GM10266 (cell line): Measurements from ENCODE around the gene ADAR.
A peak's percentile ranks its signal among the peaks of the same experiment; 100 is the strongest.

ENCODE experiments used
- DNase-seq: peaks from one replicate; pipeline ENCODE4 v3.0.0; 2012; ENCODE audit errors: extremely low spot score
- TF ChIP-seq, protein P1 (sequence below): IDR thresholded peaks from 2 replicates; pipeline ENCODE4 v1.5.1; 2012; ENCODE audit warnings: mild to moderate bottlenecking, low read depth; ENCODE audit not compliant: control insufficient read depth, insufficient read depth; ENCODE audit errors: missing control alignments

The ADAR gene

DNA sequence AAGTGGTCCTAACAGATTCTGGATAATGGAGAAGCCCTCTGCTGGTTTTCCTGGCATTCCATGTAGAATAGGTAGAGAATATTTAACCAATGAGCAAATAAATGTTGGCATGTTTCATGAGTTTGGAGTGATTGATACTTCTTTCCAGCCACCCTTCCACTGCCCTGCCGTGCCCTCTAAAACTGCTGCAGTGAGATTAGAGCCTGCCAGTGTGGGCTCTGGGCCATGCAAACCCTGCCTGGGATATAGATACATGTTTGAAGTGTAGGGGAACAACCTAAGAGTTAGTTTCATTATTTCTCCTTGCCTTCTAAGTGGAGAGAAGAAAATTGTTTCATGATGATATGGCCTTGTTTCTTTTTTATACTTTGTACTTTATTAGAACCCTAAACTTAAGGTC, 60.0 kb downstream of the ADAR start:
- TF ChIP-seq, protein P1, sequence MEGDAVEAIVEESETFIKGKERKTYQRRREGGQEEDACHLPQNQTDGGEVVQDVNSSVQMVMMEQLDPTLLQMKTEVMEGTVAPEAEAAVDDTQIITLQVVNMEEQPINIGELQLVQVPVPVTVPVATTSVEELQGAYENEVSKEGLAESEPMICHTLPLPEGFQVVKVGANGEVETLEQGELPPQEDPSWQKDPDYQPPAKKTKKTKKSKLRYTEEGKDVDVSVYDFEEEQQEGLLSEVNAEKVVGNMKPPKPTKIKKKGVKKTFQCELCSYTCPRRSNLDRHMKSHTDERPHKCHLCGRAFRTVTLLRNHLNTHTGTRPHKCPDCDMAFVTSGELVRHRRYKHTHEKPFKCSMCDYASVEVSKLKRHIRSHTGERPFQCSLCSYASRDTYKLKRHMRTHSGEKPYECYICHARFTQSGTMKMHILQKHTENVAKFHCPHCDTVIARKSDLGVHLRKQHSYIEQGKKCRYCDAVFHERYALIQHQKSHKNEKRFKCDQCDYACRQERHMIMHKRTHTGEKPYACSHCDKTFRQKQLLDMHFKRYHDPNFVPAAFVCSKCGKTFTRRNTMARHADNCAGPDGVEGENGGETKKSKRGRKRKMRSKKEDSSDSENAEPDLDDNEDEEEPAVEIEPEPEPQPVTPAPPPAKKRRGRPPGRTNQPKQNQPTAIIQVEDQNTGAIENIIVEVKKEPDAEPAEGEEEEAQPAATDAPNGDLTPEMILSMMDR = no peak
- no peak for DNase-seq

DNA sequence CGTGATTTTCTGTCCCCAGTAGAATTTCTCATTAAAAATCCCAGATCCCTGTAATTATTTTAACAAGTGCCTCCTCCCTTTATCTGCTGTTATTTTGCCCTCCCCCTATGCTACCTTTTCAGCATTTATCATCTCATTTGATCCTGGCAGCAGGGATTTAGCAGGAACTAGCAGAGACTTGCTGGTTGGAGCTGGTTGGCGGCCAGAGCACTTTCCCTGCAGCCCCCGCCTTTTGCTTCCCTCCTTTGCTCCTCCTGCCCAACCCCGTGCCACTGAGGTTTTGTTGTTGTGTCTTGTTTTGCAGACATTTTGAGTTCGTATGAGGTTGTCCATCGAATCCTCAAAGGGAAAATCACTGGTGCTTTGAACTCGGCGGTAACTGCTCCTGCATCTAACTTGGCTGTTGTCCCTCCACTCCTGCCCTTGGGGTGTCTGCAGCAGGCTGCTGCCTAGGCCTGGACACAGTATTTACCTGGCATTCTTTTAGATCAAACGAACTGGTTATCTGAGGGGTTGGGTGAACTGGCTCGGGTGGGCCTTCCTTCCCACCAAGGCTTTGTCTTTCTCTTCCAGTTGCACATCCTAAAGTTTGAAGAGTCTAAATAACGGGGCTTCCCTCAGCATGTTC, 60.8 kb downstream of the ADAR start:
- no peak for DNase-seq
- TF ChIP-seq, protein P1 = no peak

DNA sequence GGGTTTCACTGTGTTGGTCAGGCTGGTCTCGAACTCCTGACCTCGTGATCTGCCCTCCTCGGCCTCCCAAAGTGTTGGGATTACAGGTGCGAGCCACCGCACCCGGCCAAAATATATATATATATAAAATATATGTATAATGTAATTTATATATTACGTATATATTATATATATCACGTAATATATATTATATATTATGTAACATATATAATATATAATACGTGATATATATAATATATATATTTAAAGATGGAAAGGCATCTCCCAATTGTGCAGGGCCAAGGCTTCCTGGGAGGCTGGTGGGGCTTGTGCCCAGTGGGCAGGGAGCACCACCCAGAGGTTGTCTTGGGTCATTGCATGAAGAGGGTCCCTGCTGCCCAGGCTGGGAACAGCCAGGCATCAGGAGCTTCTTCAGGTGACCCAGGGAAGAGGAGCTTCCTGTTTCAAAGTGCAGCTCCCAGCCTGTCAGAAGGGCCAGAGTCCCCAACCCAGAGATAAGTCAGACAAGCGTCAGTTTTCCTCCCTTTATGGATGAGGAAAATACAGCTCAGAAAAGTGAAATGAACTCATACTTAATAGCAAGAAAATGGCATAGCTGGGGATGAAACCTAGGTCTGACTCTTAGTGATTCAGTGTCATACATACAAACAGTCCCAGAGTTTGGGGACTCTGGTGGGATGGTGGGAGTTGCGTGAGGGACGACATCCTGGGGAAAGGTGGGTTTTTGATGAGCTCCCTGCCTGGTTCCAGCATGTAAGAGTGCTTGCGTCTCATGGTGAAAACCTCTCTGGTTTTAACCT, 61.5 kb downstream of the ADAR start:
- TF ChIP-seq, protein P1 = peak; percentile 84
- DNase-seq = peak; percentile 84

DNA sequence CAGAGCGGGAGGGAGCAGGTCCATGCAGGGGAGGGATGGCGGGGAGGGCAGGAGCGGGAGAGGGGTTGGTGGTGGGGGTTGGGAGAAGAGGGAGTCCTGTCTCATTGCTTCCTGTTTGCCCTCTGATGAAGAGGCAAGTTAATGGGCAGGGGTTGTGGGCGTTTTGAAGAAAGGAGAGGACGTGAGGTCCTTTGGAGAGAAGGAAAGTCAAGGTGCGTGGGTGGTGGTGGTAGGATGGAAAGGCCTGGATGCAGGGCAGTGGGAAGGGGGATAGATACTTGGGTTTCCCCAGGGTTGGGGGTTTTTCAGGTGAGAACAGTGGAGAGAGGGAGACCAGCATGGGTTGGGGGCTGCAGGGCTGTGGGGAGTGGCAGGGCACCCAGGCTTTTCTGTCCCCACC, 66.8 kb downstream of the ADAR start:
- TF ChIP-seq, protein P1 = no peak

DNA sequence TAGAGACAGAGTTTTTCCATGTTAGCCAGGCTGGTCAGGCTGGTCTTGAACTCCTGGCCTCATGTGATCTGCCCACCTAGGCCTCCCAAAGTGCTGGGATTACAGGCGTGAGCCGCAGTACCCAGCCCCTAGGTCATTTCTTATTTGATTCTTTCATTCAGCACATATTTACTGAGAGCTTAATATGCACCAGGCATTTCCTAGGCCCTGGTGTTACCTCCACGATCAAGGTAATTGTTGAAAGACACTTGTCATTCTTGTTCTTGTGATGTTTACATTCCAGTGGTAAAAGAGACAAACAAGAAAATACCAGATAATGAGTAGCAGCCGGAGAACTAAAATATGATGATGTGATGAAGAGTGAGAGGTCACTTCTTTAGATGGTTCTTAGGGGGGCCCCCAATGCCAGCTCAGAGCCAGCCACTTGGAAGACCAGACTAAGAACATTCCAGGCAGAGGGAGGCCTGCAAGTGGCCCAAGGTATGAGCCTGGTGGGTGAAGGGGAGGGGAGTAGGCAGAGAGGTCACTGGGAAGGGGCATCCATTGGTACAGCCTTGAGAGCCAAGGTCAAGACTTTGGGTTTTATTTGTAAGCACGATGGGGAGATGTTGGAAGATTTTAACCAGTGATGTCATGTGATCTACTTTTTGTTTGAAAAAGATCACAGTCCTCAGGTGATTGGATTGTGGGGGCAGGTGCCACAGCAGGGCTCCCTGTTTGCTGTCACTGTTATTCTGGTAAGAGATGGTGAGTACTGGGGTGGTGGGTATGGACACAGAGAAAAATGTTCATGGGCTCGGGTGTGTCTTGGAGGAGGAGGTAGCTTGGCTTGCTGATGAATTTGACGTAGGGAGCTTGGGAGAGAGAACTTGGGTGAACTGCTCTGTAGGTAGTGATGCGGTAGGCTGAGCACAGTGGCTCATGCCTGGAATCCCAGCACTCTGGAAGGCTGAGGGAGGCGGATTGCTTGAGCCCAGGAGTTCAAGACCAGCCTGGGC, 68.2 kb downstream of the ADAR start:
- DNase-seq = no peak
- TF ChIP-seq, protein P1 = no peak

More for the DNA sequence above, 66.8 kb downstream of the ADAR start:
- DNase-seq = no peak

DNA sequence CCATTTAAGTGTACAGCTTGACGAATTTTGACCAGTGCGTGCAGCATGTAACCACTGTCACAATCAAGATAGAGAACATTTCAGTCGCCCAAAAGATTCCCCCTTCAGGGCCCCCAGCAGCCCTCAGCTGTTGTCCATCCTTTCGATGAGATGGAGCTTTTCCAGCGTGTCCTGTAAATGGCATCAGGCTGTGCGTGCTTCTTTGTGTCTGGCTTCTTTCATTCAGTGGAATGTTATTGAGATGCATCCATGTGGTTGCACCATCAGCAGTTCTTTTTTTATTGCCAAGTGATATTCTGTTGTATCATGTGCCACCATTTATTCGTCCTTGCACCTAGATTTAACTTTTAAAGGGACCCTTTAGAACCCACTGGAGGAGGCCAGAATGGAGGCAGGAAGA, 71.4 kb downstream of the ADAR start:
- TF ChIP-seq, protein P1 = no peak
- no peak for DNase-seq
